ENCODE data around the gene PHETA2.
"Not testable (repeated sequence)": the region's sequence is repeated elsewhere in the genome, so short reads cannot be mapped to it uniquely, and the experiment has no call there.

DNA sequence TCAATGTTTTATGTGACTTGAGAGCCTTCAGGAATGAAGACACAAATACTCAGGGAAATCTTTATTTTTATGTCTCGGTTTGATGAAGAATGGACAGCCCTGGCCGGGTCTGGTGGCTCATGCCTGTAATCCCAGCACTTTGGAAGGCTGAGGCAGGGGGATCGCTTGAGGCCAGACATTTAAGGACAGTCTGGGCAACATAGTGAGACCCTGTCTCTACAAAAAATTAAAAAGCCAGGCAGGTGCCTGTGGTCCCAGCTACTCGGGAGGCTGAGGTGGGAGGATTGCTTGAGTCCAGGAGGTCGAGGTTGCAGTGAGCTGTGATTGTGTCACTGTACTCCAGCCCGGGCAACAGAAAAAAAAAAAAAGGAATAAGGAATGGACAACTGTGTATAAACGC lies 2.5 kb upstream of the PHETA2 start:
- not testable (repeated sequence) for TF ChIP-seq POLR2AphosphoS5, POLR2A (IDR thresholded peaks at IDR 0.05; ENCODE audit: low read depth, low read length)
